Stimulated activated naive CD8-positive, alpha-beta T cell treated with anti-CD3 and anti-CD28 coated beads, Interleukin-15, Interleukin-2, amounts not matched to agents 100 ng/mL and 50 ng/mL, for 24 hours (primary cell): ENCODE data around the gene ALKBH8.
"Not testable (repeated sequence)": the region's sequence is repeated elsewhere in the genome, so short reads cannot be mapped to it uniquely, and the experiment has no call there.

Experiments
- H3K27ac Mint-ChIP-seq: one replicate; pipeline ENCODE4 v1.8.0; 2021; ENCODE audit warnings: mild to moderate bottlenecking, mixed read lengths
- H3K27me3 Mint-ChIP-seq: one replicate; pipeline ENCODE4 v1.8.0; 2021; ENCODE audit warnings: mixed read lengths
- H3K36me3 Mint-ChIP-seq: one replicate; pipeline ENCODE4 v1.8.0; 2021; ENCODE audit warnings: low read depth, mixed read lengths
- H3K4me1 Mint-ChIP-seq: one replicate; pipeline ENCODE4 v1.8.0; 2021; ENCODE audit warnings: low read depth, mixed read lengths
- H3K4me3 Mint-ChIP-seq: one replicate; pipeline ENCODE4 v1.8.0; 2021; ENCODE audit warnings: mild to moderate bottlenecking, mixed read lengths
- H3K9me3 Mint-ChIP-seq: one replicate; pipeline ENCODE4 v1.8.0; 2021; ENCODE audit warnings: mixed read lengths

The ALKBH8 gene

GRCh38 chr11:107590460-107591377 is 25.2 kb upstream of the ALKBH8 start, which contains the start of gene ELMOD1:
TSS of gene ELMOD1 (plus strand) at chr11:107591147. CDS start at chr11:107618190, 27,043 bp downstream.
- H3K27me3 Mint-ChIP-seq, result peaks cover 92% of the 10 kb centered on the region
- peaks cover 29% of the 10 kb centered on the region for H3K4me1 Mint-ChIP-seq
- H3K9me3 Mint-ChIP-seq, result no peaks in the 10 kb centered on the region
- H3K27ac Mint-ChIP-seq, result peak within 1 kb of the TSS; percentile 51
- no peaks in the 10 kb centered on the region for H3K36me3 Mint-ChIP-seq
- H3K4me3 Mint-ChIP-seq, result peak within 1 kb of the TSS; percentile 72

- Mint-ChIP-seq H3K4me3 (no peak overlapping the region), H3K27me3 (peaks cover 78% of the 10 kb centered on the region), H3K36me3 (no peaks in the 10 kb centered on the region), H3K9me3 (no peaks in the 10 kb centered on the region), H3K27ac (no peak overlapping the region), H3K4me1 (peaks cover 24% of the 10 kb centered on the region)
These were observed 21.9 kb upstream of the ALKBH8 start for GRCh38 chr11:107587306-107587979.

- Mint-ChIP-seq H3K4me1 (no peaks in the 10 kb centered on the region), H3K4me3 (no peak overlapping the region), H3K27ac (no peak overlapping the region), H3K27me3 (peaks cover 55% of the 10 kb centered on the region), H3K9me3 (peaks cover 5% of the 10 kb centered on the region), H3K36me3 (no peaks in the 10 kb centered on the region)
These were observed 18.2 kb upstream of the ALKBH8 start for GRCh38 chr11:107583629-107584195.

GRCh38 chr11:107581147-107581546 is 15.6 kb upstream of the ALKBH8 start:
- Mint-ChIP-seq H3K9me3 (peaks cover 5% of the 10 kb centered on the region), H3K36me3 (no peaks in the 10 kb centered on the region), H3K4me1 (no peaks in the 10 kb centered on the region), H3K4me3 (no peak overlapping the region), H3K27ac (no peak overlapping the region), H3K27me3 (peaks cover 29% of the 10 kb centered on the region)

- H3K27ac Mint-ChIP-seq, H3K9me3 Mint-ChIP-seq: not testable (repeated sequence)
These were observed 13.6 kb upstream of the ALKBH8 start for GRCh38 chr11:107579169-107579568.

GRCh38 chr11:107577346-107577711 is 11.8 kb upstream of the ALKBH8 start:
- Mint-ChIP-seq H3K36me3 (no peaks in the 10 kb centered on the region), H3K27me3 (peaks cover 9% of the 10 kb centered on the region), H3K27ac (no peak overlapping the region), H3K4me1 (no peaks in the 10 kb centered on the region), H3K9me3 (peaks cover 5% of the 10 kb centered on the region), H3K4me3 (no peak overlapping the region)

More at GRCh38 chr11:107579169-107579568, 13.6 kb upstream of the ALKBH8 start:
- not testable (repeated sequence) for H3K4me1 Mint-ChIP-seq, H3K36me3 Mint-ChIP-seq, H3K4me3 Mint-ChIP-seq
- peaks cover 17% of the 10 kb centered on the region for H3K27me3 Mint-ChIP-seq

- not testable (repeated sequence) for H3K36me3 Mint-ChIP-seq, H3K4me1 Mint-ChIP-seq, H3K9me3 Mint-ChIP-seq, H3K4me3 Mint-ChIP-seq, H3K27ac Mint-ChIP-seq, H3K27me3 Mint-ChIP-seq
These were observed 11.2 kb upstream of the ALKBH8 start for GRCh38 chr11:107576497-107577345.

GRCh38 chr11:107573438-107573837 is 7.9 kb upstream of the ALKBH8 start:
- Mint-ChIP-seq H3K27ac (no peak overlapping the region), H3K4me1 (no peaks in the 10 kb centered on the region), H3K36me3 (no peaks in the 10 kb centered on the region), H3K4me3 (no peak overlapping the region), H3K27me3 (no peaks in the 10 kb centered on the region), H3K9me3 (no peaks in the 10 kb centered on the region)

- no peaks in the 10 kb centered on the region for H3K9me3 Mint-ChIP-seq
- H3K4me1 Mint-ChIP-seq, result peaks cover 25% of the 10 kb centered on the region
- H3K4me3 Mint-ChIP-seq, result no peak overlapping the region
- no peaks in the 10 kb centered on the region for H3K27me3 Mint-ChIP-seq
- no peaks in the 10 kb centered on the region for H3K36me3 Mint-ChIP-seq
- no peak overlapping the region for H3K27ac Mint-ChIP-seq
These were observed 4.5 kb upstream of the ALKBH8 start for GRCh38 chr11:107570015-107570414.

GRCh38 chr11:107567739-107568335 is 2.3 kb upstream of the ALKBH8 start:
- H3K4me3 Mint-ChIP-seq, result no peak overlapping the region
- H3K4me1 Mint-ChIP-seq, result peaks cover 43% of the 10 kb centered on the region
- no peak overlapping the region for H3K27ac Mint-ChIP-seq
- no peaks in the 10 kb centered on the region for H3K36me3 Mint-ChIP-seq
- H3K27me3 Mint-ChIP-seq, result no peaks in the 10 kb centered on the region
- H3K9me3 Mint-ChIP-seq, result no peaks in the 10 kb centered on the region

- Mint-ChIP-seq H3K27me3 (no peaks in the 10 kb centered on the region), H3K4me3 (peak overlapping the region; percentile 92), H3K9me3 (no peaks in the 10 kb centered on the region), H3K4me1 (peaks cover 56% of the 10 kb centered on the region), H3K36me3 (peaks cover 5% of the 10 kb centered on the region), H3K27ac (peak overlapping the region; percentile 93)
These were observed 1.0 kb upstream of the ALKBH8 start for GRCh38 chr11:107566569-107566968.

GRCh38 chr11:107565955-107566501 is 493 bp upstream of the ALKBH8 start:
- H3K4me1 Mint-ChIP-seq, result peaks cover 62% of the 10 kb centered on the region
- not testable (repeated sequence) for H3K27me3 Mint-ChIP-seq, H3K9me3 Mint-ChIP-seq, H3K36me3 Mint-ChIP-seq
- H3K27ac Mint-ChIP-seq, result peak overlapping the region; percentile 93
- H3K4me3 Mint-ChIP-seq, result peak overlapping the region; percentile 92

- H3K36me3 Mint-ChIP-seq, result peaks cover 10% of the 10 kb centered on the region
- H3K4me3 Mint-ChIP-seq, result peak overlapping the region; percentile 92
- H3K27ac Mint-ChIP-seq, result peak overlapping the region; percentile 93
- H3K9me3 Mint-ChIP-seq, result no peaks in the 10 kb centered on the region
- no peaks in the 10 kb centered on the region for H3K27me3 Mint-ChIP-seq
- peaks cover 66% of the 10 kb centered on the region for H3K4me1 Mint-ChIP-seq
These were observed 687 bp downstream of the ALKBH8 start for GRCh38 chr11:107564877-107565218.

GRCh38 chr11:107563702-107564101 is 1.8 kb downstream of the ALKBH8 start:
- Mint-ChIP-seq H3K4me3 (peak overlapping the region; percentile 59), H3K4me1 (peaks cover 74% of the 10 kb centered on the region), H3K27ac (peak overlapping the region; percentile 51), H3K9me3 (no peaks in the 10 kb centered on the region), H3K36me3 (peaks cover 22% of the 10 kb centered on the region), H3K27me3 (no peaks in the 10 kb centered on the region)
